ENCODE results near the gene SSC4D. TPM values are rescaled to one million over a fixed set of nuclear protein-coding genes. Genes with fewer than 3 reads are reported as not detected.
A peak's percentile ranks its signal among the peaks of the same experiment; 100 is the strongest.
"Not testable (repeated sequence)": the region's sequence is repeated elsewhere in the genome, so short reads cannot be mapped to it uniquely, and the experiment has no call there.

The SSC4D gene
- polyA plus RNA-seq, 3 donors, result 0.48 to 0.56 (median 0.56) TPM

DNA sequence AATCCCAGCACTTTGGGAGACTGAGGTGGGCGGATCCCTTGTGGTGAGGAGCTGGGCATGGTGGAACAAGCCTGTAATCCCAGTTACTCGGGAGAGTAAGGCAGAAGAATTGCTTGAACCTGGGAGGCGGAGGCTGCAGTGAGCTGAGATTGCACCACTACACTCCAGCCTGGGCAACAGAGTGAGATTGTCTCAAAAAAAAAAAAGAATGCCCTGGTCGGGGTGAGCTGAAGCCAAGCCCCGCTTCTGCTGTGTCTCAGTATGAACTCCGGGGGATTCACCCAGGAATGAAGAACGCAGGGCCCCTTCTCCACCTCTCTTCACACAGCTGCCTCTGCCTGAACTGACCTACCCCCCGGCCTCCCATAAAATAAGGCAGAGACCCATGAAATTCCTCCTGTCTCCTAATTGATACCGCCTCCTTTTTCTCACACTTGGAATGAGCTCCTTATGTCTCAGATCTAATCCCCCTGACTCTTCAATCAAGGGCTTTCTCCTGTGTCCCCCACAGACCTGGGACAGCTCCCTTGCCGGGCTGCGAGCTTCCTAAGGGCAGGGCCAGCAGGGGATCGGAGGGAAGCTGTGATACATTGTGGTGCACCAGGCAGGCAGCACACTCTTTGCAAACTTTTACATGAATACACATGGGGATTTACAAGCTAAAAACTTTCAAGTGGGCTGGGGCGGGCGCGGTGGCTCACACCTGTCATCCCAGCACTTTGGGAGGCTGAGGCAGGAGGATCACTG, 14.3 kb upstream of the SSC4D start:
- Histone ChIP-seq H4K20me1 (ENCODE audit: insufficient read depth, low read length) (no peaks in the 10 kb centered on the region), H3K4me2 (replicated peaks; ENCODE audit: extremely low read depth, low read length, poor library complexity, severe bottlenecking) (no peak overlapping the region), H3K27ac (ENCODE audit: low read depth in 1 of 2, low read length in 2 of 2) (no peak overlapping the region), H3K4me3 (replicated peaks in 1 of 3; ENCODE audit: low read depth in 2 of 3, low read length in 3 of 3) (no peak overlapping the region), H3K4me1 (ENCODE audit: control insufficient read depth in 1 of 2, insufficient read depth in 2 of 2, low read length in 2 of 2) (peaks cover 24 to 29% of the 10 kb centered on the region in 2 donors), H3K27me3 (ENCODE audit: control insufficient read depth in 2 of 2, insufficient read depth in 2 of 2, low read length in 2 of 2) (no peaks in the 10 kb centered on the region), H3K9me3 (replicated peaks in 1 of 2; ENCODE audit: control insufficient read depth in 1 of 2, insufficient read depth in 1 of 2, low read length in 2 of 2) (no peaks in the 10 kb centered on the region), H2AFZ (ENCODE audit: insufficient read depth, low read depth, low read length, poor library complexity, severe bottlenecking) (no peak overlapping the region), H3K36me3 (replicated peaks in 1 of 2; ENCODE audit: control insufficient read depth in 1 of 2, insufficient read depth in 2 of 2, low read length in 2 of 2) (no peaks in the 10 kb centered on the region), H3K9ac (ENCODE audit: insufficient read depth, low read length, poor library complexity, severe bottlenecking) (no peak overlapping the region), H3K79me2 (ENCODE audit: insufficient read depth, low read length) (no peaks in the 10 kb centered on the region)
- peaks cover 3 to 10% (median 4%) of the 10 kb centered on the region in 3 donors for H3K27me3 Mint-ChIP-seq (ENCODE audit: low read depth in 3 of 3)
- no peak overlapping the region for H3K4me3 Mint-ChIP-seq
- no peak for DNase-seq
- H3K4me1 Mint-ChIP-seq, result peaks cover 41% of the 10 kb centered on the region
- intact Hi-C loops (cut with micrococcal nuclease), result no loop called here
- 92% methylated on average over 12 of the region's 15 CpGs for WGBS (ENCODE audit: insufficient coverage)
- H3K36me3 Mint-ChIP-seq, result peaks cover 0 to 3% of the 10 kb centered on the region in 2 donors
- TF ChIP-seq, protein P1, sequence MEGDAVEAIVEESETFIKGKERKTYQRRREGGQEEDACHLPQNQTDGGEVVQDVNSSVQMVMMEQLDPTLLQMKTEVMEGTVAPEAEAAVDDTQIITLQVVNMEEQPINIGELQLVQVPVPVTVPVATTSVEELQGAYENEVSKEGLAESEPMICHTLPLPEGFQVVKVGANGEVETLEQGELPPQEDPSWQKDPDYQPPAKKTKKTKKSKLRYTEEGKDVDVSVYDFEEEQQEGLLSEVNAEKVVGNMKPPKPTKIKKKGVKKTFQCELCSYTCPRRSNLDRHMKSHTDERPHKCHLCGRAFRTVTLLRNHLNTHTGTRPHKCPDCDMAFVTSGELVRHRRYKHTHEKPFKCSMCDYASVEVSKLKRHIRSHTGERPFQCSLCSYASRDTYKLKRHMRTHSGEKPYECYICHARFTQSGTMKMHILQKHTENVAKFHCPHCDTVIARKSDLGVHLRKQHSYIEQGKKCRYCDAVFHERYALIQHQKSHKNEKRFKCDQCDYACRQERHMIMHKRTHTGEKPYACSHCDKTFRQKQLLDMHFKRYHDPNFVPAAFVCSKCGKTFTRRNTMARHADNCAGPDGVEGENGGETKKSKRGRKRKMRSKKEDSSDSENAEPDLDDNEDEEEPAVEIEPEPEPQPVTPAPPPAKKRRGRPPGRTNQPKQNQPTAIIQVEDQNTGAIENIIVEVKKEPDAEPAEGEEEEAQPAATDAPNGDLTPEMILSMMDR (IDR thresholded peaks at IDR 0.05), result no peak
- H3K27ac Mint-ChIP-seq, result peak overlapping the region in 1 of 7 donors; percentile 30
- H3K9me3 Mint-ChIP-seq, result peaks cover 0 to 2% (median 0%) of the 10 kb centered on the region in 7 donors

DNA sequence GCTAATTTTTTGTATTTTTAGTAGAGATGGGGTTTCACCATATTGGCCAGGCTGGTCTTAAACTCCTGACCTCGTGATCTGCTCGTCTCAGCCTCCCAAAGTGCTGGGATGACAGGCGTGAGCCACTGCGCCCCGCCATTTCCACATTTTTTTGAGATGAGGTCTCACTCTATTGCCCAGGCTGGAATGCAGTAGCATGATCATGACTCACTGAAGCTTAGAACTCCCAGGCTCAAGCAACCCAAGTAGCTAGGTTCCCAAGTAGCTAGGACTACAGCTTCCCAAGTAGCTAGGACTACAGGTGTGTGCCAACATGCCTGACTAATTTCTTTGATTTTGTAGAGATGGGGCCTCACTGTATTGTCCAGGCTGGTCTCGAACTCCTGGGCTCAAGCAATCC, 11.6 kb upstream of the SSC4D start:
- H3K9ac ChIP-seq (ENCODE audit: insufficient read depth, low read length, poor library complexity, severe bottlenecking); H3K4me2 ChIP-seq (replicated peaks; ENCODE audit: extremely low read depth, low read length, poor library complexity, severe bottlenecking); H3K4me3 Mint-ChIP-seq; intact Hi-C loops (cut with micrococcal nuclease); H3K36me3 Mint-ChIP-seq; H3K4me3 ChIP-seq (replicated peaks in 1 of 3; ENCODE audit: low read depth in 2 of 3, low read length in 3 of 3); H3K36me3 ChIP-seq (replicated peaks in 1 of 2; ENCODE audit: control insufficient read depth in 1 of 2, insufficient read depth in 2 of 2, low read length in 2 of 2); H3K9me3 ChIP-seq (replicated peaks in 1 of 2; ENCODE audit: control insufficient read depth in 1 of 2, insufficient read depth in 1 of 2, low read length in 2 of 2); H3K79me2 ChIP-seq (ENCODE audit: insufficient read depth, low read length); H4K20me1 ChIP-seq (ENCODE audit: insufficient read depth, low read length); H3K27me3 ChIP-seq (ENCODE audit: control insufficient read depth in 2 of 2, insufficient read depth in 2 of 2, low read length in 2 of 2); H3K27ac ChIP-seq (ENCODE audit: low read depth in 1 of 2, low read length in 2 of 2); H2AFZ ChIP-seq (ENCODE audit: insufficient read depth, low read depth, low read length, poor library complexity, severe bottlenecking); H3K9me3 Mint-ChIP-seq: not testable (repeated sequence)
- H3K4me1 ChIP-seq (ENCODE audit: control insufficient read depth in 1 of 2, insufficient read depth in 2 of 2, low read length in 2 of 2), result peaks cover 19 to 26% of the 10 kb centered on the region in 2 donors
- WGBS (ENCODE audit: insufficient coverage), result 76% methylated on average over 5 of the region's 6 CpGs
- Mint-ChIP-seq H3K4me1 (peaks cover 39% of the 10 kb centered on the region), H3K27me3 (ENCODE audit: low read depth in 3 of 3) (peaks cover 3 to 10% (median 6%) of the 10 kb centered on the region in 3 donors), H3K27ac (peak overlapping the region in 1 of 7 donors; percentile 25)
- DNase-seq, result peak in 2 of 3 donors; percentile 16 to 38

DNA sequence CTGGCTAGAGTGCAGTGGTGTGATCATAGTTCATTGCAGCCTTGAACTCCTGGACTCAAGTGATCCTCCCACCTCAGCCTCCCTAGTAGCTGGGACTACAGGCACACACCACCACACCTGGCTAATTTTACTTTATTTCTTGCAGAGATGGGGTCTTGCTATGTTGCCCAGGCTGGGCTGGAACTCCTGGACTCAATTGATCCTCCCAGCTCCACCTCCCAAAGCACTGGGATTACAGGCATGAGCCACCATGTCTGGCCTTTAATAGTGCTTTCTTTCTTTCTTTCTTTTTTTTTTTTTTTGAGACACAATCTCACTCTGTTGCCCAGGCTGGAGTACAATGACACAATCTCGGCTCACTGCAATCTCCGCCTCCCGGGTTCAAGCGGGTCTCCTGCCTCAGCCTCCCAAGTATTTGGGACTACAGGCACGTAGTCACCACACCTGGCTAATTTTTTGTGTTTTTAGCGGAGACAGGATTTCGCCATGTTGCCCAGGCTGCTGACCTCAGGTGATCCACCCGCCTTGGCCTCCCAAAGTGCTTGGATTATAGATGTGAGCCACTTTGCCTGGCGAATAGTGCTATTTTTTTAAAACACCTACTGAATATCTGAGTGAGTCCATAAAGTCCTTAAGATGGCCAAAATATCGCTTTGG, 8.3 kb upstream of the SSC4D start:
- H3K36me3 Mint-ChIP-seq; DNase-seq; H3K4me3 ChIP-seq (replicated peaks in 1 of 3; ENCODE audit: low read depth in 2 of 3, low read length in 3 of 3); H3K9me3 Mint-ChIP-seq; H3K27ac ChIP-seq (ENCODE audit: low read depth in 1 of 2, low read length in 2 of 2); H3K36me3 ChIP-seq (replicated peaks in 1 of 2; ENCODE audit: control insufficient read depth in 1 of 2, insufficient read depth in 2 of 2, low read length in 2 of 2); H3K9me3 ChIP-seq (replicated peaks in 1 of 2; ENCODE audit: control insufficient read depth in 1 of 2, insufficient read depth in 1 of 2, low read length in 2 of 2); intact Hi-C loops (cut with micrococcal nuclease); H3K9ac ChIP-seq (ENCODE audit: insufficient read depth, low read length, poor library complexity, severe bottlenecking); H3K79me2 ChIP-seq (ENCODE audit: insufficient read depth, low read length); H2AFZ ChIP-seq (ENCODE audit: insufficient read depth, low read depth, low read length, poor library complexity, severe bottlenecking); H4K20me1 ChIP-seq (ENCODE audit: insufficient read depth, low read length); H3K27me3 ChIP-seq (ENCODE audit: control insufficient read depth in 2 of 2, insufficient read depth in 2 of 2, low read length in 2 of 2); H3K4me3 Mint-ChIP-seq; H3K4me2 ChIP-seq (replicated peaks; ENCODE audit: extremely low read depth, low read length, poor library complexity, severe bottlenecking); H3K27me3 Mint-ChIP-seq (ENCODE audit: low read depth in 3 of 3): not testable (repeated sequence)
- Mint-ChIP-seq H3K4me1 (peaks cover 37% of the 10 kb centered on the region), H3K27ac (peak overlapping the region in 1 of 7 donors; percentile 68)
- 100% methylated on average over 5 of the region's 10 CpGs for WGBS (ENCODE audit: insufficient coverage)
- peaks cover 22 to 32% of the 10 kb centered on the region in 2 donors for H3K4me1 ChIP-seq (ENCODE audit: control insufficient read depth in 1 of 2, insufficient read depth in 2 of 2, low read length in 2 of 2)

Data from CD14-positive monocyte (primary cell).